Prostate gland (tissue), 2 donors: ENCODE results near the gene GDF15.

Experiments
- CTCF ChIP-seq, 4 experiments: fragments of 200-600 bp in 2 of 4; fragments of 450-650 bp in 2 of 4; sonication (generic) in 2 of 4; IDR thresholded peaks; 1 replicate in 3 of 4; 2 replicates in 1 of 4; pipeline ENCODE4 v1.5.1; 2016 to 2019; ENCODE audit warnings: antibody characterized with exemption in 4 of 4, mild to moderate bottlenecking in 2 of 4, moderate library complexity in 2 of 4
- POLR2A ChIP-seq: fragments of 450-650 bp; IDR thresholded peaks from one replicate; pipeline ENCODE4 v1.6.1; 2016; ENCODE audit warnings: antibody characterized with exemption, mild to moderate bottlenecking
- POLR2AphosphoS5 ChIP-seq: sonication (generic); formaldehyde crosslinking; IDR thresholded peaks from one replicate; pipeline ENCODE4 v1.6.1; 2017; ENCODE audit warnings: antibody characterized with exemption

- TF ChIP-seq CTCF (IDR thresholded peaks at IDR 0.05) (no peak), POLR2AphosphoS5 (no peak), POLR2A (no peak)
Measured at GRCh38 chr19:18424890-18425514, 39.0 kb downstream of the GDF15 start.
